ENCODE results near the gene CAMTA2.
A peak's percentile ranks its signal among the peaks of the same experiment; 100 is the strongest.
"Not testable (repeated sequence)": the region's sequence is repeated elsewhere in the genome, so short reads cannot be mapped to it uniquely, and the experiment has no call there.

Gene CAMTA2

DNA sequence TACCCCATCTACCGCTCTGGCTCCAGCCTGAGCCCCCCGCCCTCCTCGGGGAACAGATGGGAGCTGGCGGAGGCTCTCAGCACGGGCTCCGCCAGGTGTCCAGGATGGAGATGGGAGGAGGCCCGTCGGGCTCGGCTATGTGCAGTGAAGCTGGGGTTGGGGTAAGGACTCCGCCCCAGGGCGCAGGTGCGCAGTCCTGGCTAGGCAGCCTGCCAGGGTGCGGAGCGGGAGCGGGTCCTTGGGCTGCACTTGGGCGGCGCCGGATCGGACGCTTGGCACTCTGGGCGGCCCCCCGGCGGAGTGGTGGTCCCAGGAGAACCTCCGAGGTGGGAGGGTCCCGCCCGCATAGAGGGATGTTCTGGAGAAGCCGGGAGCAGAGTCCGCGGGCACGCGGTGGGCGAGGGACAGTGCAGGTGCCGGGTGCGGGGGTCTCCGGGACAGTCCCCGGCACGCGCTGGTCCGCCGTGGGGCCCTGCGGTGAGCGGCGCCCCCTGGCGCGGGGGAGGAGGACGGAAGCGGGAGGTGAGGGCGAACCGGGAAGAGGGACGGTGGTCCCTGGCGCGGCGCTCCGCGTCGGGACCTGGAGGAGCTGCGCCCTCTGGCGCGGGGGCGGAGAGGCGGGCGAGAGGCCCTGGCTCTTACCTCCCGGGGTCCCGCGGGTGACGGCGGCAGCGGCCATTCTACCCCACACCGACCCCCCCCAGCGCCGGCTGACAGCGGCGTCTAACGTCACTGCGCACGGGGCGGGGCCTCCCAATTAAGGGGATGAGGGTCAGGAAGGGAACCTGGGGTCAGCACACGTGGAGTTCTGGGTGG is at the start of gene CAMTA2:
CAMTA2 (minus strand) TSS at position 725 of the 816 bp plus-strand sequence. CDS start 1,453 bp downstream, outside the sequence.
- DNase-seq: peak; percentile 94

DNA sequence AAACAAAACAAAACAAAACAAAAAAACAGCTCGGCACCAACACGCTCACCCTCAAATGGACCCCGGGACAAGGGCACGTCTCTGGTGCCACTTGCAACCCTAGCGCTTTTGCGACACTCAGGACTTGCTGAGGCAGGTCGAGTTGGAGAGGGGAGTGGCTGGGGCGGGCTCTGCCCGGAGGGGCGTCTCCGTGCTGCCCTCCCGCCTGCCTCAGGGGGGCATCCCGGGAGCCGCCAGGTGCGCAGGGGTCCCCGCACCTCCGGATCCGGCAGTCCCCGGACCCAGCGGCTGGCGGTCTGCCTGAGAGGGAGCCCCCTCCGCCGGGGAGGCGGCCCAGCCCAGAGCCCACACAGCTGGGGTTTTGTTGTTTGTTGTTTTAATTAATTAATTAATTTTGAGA is 47.8 kb upstream of the CAMTA2 start, which contains the start of gene SLC52A1:
SLC52A1 (minus strand) TSS at position 112 of the 400 bp plus-strand sequence. CDS start 820 bp downstream, outside the sequence.
- no peak for DNase-seq

GRCh38 chr17:5034651-5035050 is 47.2 kb upstream of the CAMTA2 start:
- DNase-seq: no peak

- DNase-seq: no peak
Measured at GRCh38 chr17:5034063-5034462, 46.6 kb upstream of the CAMTA2 start.

GRCh38 chr17:5033352-5034015 is 46.0 kb upstream of the CAMTA2 start:
- DNase-seq: no peak

- DNase-seq: no peak
Measured at GRCh38 chr17:5032865-5033264, 45.4 kb upstream of the CAMTA2 start.

- DNase-seq: peak; percentile 90
Measured at GRCh38 chr17:5031365-5032082, 44.0 kb upstream of the CAMTA2 start.

GRCh38 chr17:5030168-5030567 is 42.7 kb upstream of the CAMTA2 start:
- not testable (repeated sequence) for DNase-seq

- DNase-seq: no peak
Measured at GRCh38 chr17:5027916-5028315, 40.4 kb upstream of the CAMTA2 start.

GRCh38 chr17:5027299-5027698 is 39.8 kb upstream of the CAMTA2 start:
- DNase-seq: no peak

DNA sequence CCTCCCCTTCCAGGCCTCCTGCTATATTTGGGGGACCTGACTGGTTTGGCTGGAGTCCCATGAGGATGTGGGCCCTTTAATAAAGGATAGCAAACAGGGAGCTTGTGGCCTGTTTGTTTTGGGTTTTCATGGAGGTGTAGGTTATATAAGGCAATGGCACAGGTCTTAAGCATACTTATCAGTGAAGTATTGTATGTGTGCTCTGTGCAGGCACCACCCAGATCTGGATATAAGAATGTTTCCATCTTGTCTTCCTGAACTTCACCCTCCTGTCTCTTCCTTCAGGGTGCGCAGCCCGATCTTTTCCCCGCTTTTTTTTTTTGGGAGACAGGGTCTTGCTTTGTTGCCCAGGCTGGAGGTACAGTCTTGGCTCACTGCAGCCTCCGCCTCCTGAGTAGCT is 37.1 kb upstream of the CAMTA2 start:
- no peak for DNase-seq

- DNase-seq: no peak
Measured at GRCh38 chr17:5023588-5024147, 36.2 kb upstream of the CAMTA2 start.

- DNase-seq: no peak
Measured at GRCh38 chr17:5022171-5022711, 34.8 kb upstream of the CAMTA2 start.

DNA sequence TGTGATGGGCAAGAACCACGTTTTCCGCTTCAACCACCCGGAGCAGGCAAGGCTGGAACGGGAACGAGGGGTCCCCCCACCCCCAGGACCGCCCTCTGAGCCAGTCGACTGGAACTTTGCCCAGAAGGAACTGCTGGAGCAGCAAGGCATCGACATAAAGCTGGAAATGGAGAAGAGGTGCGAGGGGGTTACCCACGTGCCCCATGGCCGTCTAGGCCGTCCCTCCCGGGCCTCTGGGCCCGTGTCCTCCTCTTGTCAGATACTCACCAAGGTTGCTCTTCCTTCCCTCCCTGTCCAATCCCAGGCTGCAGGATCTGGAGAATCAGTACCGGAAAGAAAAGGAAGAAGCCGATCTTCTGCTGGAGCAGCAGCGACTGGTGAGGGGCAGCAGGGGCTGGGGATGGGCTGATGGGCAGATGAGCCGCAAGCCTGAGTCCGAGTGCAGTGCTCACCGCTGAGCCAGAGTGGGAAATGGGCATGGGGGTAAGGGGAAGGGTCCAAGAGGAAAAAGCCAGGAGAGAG is 33.1 kb upstream of the CAMTA2 start:
- no peak for DNase-seq

DNA sequence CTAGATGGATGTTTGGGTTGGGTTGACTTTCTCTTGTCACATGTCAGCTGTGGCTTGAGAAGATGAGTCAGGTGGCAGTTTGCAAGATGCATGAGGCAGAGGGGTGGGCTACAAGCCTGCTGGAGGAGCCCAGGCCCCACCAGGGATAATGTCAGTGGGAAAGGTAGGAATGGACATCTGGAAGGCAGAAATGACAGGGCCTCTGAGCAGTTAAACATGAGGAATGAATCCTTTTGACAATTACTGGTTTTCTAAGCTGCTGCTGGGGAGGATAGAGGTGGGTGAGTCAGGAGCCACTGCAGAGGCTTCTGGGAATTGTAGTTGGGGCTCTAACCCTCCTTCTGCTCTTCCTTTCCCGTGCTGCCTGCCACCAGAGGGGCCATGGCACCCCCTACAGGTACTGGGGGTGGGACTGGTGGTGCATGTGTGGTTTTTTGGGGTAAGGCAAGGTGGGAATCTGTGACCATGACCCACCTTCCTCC is 32.0 kb upstream of the CAMTA2 start:
- peak; percentile 68 for DNase-seq

GRCh38 chr17:5014357-5014756 is 26.9 kb upstream of the CAMTA2 start:
- DNase-seq: no peak

DNA sequence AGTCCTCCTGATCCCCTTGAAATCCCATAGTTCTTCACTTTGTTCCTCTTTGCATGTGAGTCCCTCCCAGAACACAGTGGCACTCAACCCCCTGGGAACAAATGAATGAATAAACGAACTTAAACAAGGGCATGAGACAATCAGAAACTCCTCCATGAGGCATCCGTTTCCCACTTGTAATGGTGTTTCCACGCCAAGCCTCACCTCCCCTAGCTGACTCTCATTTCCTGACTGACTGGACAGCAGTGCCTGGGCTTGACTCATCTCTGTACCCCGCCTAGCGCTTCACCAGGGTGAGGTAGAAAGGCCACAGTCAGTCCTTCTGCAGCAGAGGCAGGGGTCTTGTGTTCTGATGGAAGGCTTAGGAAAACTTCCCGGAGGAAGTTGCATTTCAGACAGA is 24.5 kb upstream of the CAMTA2 start:
- no peak for DNase-seq

DNA sequence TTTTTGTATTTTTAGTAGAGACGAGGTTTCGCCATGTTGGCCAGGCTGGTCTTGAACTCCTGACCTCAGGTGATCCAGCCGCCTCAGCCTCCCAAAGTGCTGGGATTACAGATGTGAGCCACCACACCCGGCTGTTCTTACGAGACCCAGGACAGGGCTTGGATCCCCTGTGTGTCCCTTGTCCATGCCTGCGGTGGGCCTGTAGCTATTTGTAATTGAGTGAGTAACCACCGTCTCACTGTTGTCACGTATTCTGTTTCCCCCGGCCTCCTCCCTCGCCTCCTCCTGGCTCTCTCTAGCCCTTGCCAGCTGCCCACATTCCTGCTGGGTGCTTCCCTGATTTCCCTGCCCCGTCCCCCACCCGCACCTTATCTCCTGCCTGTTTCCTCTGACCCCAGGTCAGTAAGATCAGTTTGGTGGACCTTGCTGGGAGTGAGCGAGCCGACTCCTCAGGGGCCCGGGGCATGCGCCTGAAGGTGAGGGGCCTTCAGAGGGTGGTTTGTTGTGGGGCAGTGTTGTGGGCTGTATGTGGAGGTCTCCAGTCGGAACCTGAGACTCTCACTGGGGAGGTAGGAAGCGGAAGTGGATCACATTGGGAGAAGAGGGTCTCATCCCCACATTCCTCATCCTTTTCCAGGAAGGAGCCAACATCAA is 15.9 kb upstream of the CAMTA2 start:
- DNase-seq: no peak

DNA sequence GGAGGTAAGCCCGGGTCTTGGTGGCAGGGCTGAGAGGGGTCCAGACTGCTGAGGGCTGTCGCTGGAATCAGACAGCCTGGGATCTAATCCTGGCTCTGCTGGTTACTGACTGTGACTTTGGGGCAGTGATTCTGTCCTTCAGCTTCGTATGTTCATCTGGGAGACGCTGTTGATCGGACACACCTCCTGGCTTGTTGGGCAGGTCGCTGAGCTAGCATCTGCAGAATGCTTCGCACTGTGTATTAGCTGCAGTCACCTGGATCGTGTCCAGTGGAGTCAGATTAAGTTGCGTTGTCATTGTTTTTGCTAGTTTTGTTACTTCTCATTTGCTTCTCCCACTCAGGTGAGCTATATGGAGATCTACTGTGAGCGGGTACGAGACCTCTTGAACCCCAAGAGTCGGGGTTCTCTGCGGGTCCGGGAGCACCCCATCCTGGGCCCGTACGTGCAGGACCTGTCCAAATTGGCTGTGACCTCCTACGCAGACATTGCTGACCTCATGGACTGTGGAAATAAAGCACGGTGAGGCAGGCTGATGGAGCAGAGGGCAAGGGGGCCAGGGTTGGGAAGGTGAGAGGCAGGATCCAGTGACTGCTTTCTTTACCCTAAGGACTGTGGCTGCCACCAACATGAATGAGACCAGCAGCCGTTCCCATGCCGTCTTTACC is 14.8 kb upstream of the CAMTA2 start:
- DNase-seq: no peak

- DNase-seq: no peak
Measured at GRCh38 chr17:5000237-5000639, 12.8 kb upstream of the CAMTA2 start.

- DNase-seq: no peak
Measured at GRCh38 chr17:4999430-5000093, 12.1 kb upstream of the CAMTA2 start.
